ENCODE measurements around the gene ZMYND11.

The ZMYND11 gene

DNA sequence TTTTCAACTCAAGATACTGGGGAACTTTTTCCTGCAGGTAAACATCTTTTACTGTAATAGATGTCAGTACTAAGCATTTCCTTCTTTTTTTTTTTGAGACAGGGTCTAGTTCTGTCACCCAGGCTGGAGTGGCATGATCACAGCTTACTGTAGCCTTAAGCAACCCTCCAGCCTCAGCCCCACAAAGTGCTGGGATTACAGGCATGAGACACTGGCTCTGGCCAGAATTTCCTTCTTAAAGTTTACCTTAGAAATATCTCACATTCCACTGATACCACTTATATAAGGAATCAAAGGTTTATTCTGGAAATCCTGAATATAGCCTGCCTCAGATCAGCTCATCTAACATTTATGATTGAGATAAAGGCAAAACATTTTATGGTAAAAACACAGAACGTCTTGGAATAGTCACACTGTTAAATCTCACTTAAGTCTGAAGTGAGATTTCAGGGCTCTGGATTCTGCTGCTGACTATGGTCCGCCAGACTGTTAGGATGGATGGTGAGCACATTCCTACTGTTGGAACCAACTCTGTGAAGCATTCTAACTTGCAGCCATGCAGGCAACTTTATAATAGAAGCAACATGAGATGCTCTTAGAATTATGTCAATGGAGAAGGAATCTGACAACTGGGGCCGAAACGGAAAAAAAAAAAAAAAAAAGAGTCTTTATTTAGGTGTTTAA, 151.9 kb downstream of the ZMYND11 start:
- TF ChIP-seq, protein P1, sequence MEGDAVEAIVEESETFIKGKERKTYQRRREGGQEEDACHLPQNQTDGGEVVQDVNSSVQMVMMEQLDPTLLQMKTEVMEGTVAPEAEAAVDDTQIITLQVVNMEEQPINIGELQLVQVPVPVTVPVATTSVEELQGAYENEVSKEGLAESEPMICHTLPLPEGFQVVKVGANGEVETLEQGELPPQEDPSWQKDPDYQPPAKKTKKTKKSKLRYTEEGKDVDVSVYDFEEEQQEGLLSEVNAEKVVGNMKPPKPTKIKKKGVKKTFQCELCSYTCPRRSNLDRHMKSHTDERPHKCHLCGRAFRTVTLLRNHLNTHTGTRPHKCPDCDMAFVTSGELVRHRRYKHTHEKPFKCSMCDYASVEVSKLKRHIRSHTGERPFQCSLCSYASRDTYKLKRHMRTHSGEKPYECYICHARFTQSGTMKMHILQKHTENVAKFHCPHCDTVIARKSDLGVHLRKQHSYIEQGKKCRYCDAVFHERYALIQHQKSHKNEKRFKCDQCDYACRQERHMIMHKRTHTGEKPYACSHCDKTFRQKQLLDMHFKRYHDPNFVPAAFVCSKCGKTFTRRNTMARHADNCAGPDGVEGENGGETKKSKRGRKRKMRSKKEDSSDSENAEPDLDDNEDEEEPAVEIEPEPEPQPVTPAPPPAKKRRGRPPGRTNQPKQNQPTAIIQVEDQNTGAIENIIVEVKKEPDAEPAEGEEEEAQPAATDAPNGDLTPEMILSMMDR (IDR thresholded peaks at IDR 0.05; ENCODE audit: control insufficient read depth, insufficient read depth, low read depth, low read length, missing control alignments) = no peak
- no peak for DNase-seq (ENCODE audit: low read depth)
- H3K4me3 ChIP-seq (ENCODE audit: control insufficient read depth, low read depth, low read length) = no peak overlapping the region

DNA sequence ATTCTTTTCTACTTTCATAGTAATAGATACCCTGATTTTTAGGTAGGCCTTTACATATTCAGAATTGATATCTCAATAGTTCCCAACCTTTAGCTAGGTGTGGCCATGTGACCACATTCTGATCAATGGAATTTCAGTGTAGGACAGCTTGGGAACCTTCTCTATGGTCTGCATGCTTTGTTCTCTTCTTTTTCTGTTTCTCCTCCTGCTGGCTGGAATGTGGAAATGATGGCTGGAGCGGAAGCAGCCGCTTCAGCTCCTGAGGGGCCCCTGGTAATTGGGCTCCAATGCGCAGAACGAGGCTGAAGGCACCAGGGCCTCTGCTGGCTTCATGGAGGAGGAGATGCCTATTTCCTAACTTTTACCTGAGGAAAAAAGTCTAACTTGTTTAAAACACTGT, 152.6 kb downstream of the ZMYND11 start:
- H3K4me3 ChIP-seq (ENCODE audit: control insufficient read depth, low read depth, low read length) = no peak overlapping the region
- DNase-seq (ENCODE audit: low read depth) = no peak
- TF ChIP-seq, protein P1 (IDR thresholded peaks at IDR 0.05; ENCODE audit: control insufficient read depth, insufficient read depth, low read depth, low read length, missing control alignments) = peak; percentile 32

DNA sequence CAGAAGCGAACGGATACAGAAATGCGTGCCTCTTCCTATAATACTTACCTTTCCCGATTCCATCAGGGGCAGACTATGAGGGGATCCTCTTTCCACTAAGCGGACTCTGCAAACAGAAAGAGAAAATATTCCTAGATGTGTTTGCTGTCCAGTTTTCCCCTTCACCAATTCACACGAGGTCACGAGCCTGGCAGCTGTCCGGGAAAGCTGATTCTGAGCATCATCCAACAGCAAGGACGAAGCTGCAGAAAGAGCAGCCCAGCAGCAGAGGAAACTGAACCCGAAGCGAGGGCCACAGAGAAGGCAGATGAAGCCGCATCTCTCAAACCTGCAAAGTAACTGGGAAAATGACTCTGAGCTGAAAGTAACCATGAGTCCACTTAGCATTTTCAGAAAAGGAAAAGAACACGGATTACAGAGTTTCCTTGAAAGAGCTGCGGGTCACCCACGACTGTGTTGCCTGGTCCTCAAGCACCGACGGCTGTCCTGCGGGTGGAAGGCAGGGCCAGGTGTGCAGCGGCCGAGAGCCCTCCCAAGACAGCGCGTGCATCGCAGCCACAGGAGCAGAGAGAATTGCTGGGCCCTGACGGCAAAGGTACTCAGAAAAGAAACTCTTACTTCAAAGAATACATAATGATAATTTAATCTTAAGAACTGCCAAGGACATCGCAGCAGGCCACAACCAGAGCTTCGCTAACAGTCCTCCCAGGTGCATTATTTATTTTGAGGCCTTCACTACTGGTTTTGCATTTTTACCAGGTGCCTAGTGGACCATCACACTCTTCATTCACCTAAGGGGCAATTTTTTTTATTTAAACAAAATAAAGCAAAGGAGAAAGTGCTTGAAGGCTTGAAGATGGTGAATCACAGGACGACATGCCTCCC, 153.3 kb downstream of the ZMYND11 start:
- H3K4me3 ChIP-seq (ENCODE audit: control insufficient read depth, low read depth, low read length) = no peak overlapping the region
- TF ChIP-seq, protein P1 (IDR thresholded peaks at IDR 0.05; ENCODE audit: control insufficient read depth, insufficient read depth, low read depth, low read length, missing control alignments) = no peak
- DNase-seq (ENCODE audit: low read depth) = no peak

DNA sequence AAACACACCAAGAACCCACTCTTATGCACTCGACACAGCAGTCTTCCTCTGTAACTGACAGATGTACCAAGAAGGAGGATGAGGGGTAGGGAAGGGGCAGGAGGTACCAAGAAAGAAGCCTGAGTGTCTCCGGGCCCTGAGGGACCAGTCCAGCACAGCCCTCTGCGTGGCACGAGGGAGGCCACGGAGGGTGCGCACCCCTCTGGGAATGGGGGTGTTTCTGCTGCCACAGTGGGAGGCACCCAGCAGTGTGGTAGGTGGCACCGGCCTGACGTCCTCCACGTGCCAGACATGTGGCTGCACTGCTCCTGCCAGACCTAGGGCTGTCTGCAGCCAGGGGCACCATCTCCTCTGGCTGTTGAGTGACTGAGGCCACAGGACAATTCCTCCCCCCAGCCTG, 154.3 kb downstream of the ZMYND11 start:
- DNase-seq (ENCODE audit: low read depth) = no peak
- TF ChIP-seq, protein P1 (IDR thresholded peaks at IDR 0.05; ENCODE audit: control insufficient read depth, insufficient read depth, low read depth, low read length, missing control alignments) = no peak
- no peak overlapping the region for H3K4me3 ChIP-seq (ENCODE audit: control insufficient read depth, low read depth, low read length)

DNA sequence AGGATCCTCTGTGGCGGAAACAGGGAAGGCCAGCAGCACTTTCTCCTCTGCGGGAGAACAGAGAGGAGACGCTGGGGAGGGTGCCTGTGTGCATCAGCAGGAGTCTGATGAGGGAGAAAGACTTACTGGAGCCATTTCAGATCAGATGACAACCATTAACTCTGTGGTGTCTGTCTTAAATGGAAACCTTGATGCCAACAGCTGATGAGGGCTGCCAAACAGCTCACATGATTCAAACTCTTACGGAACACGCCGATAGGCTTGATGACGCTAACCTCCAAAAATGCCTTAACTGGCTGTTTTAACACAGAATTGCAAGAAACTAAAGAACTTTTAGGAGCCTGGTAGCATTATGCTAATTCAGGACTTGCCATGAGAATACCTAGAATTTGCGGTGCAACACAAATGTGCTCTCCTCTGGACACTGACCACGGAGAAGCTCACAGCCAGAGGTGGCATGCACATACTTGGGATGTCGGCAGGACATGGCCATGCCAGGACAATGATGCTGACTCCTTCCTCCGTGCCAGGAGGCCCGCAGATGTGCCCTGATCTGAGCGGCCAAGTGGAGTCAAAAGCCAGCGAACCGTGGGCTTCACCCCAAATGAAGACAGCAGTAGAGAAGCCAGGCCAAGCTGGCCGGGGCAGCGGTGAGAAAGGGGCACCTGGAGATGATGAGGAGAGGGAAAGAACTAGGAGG, 154.9 kb downstream of the ZMYND11 start:
- peak; percentile 69 for DNase-seq (ENCODE audit: low read depth)
- H3K4me3 ChIP-seq (ENCODE audit: control insufficient read depth, low read depth, low read length) = no peak overlapping the region
- TF ChIP-seq, protein P1 (IDR thresholded peaks at IDR 0.05; ENCODE audit: control insufficient read depth, insufficient read depth, low read depth, low read length, missing control alignments) = no peak

DNA sequence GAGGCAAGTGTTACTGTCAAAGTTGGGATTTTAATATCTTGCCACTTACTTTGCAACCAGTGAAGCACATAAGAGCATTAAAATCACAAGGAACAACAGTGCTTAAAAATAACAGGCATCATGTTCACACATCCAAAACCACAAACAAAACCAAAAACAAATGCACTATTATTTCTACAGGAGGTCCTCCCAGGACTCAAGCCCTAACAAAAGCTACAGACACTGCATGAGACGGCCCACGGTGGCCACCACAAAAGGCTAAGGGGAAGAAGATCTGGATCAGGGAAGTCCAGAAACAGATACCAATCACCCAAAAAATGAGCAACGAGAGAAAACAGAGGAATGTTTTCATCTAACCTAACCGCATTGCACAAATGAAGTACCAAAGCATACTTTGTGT, 158.4 kb downstream of the ZMYND11 start:
- no peak overlapping the region for H3K4me3 ChIP-seq (ENCODE audit: control insufficient read depth, low read depth, low read length)
- TF ChIP-seq, protein P1 (IDR thresholded peaks at IDR 0.05; ENCODE audit: control insufficient read depth, insufficient read depth, low read depth, low read length, missing control alignments) = no peak
- no peak for DNase-seq (ENCODE audit: low read depth)
